DOHH2 (cell line): ENCODE measurements around the gene OR52E4.

Experiments used
- H3F3A ChIP-seq: fragments of 200-600 bp; sonication (generic), shearing (Covaris generic); 2 replicates; pipeline ENCODE4 v1.6.0; 2016; ENCODE audit warnings: antibody characterized with exemption, mild to moderate bottlenecking; ENCODE audit not compliant: control insufficient read depth, insufficient read depth
- H3K27ac ChIP-seq: fragments of 200-600 bp; sonication (generic); 2 replicates; pipeline ENCODE4 v1.5.1; 2014; ENCODE audit warnings: low read depth, mild to moderate bottlenecking, low read length, moderate library complexity
- H3K27me3 ChIP-seq: fragments of 200-600 bp; sonication (generic); 2 replicates; pipeline ENCODE4 v1.6.1; 2014; ENCODE audit warnings: mild to moderate bottlenecking, low read length, mixed read lengths; ENCODE audit not compliant: control insufficient read depth
- H3K36me3 ChIP-seq: fragments of 200-600 bp; sonication (generic); 2 replicates; pipeline ENCODE4 v1.6.1; 2014; ENCODE audit warnings: mild to moderate bottlenecking, low read length, moderate library complexity, mixed read lengths; ENCODE audit not compliant: control insufficient read depth
- H3K4me1 ChIP-seq: fragments of 200-600 bp; sonication (generic); 2 replicates; pipeline ENCODE4 v1.6.1; 2014; ENCODE audit warnings: mild to moderate bottlenecking, low read length, mixed read lengths; ENCODE audit not compliant: control insufficient read depth
- H3K4me2 ChIP-seq: fragments of 200-600 bp; sonication (generic); 2 replicates; pipeline ENCODE4 v1.6.0; 2014; ENCODE audit warnings: mild to moderate bottlenecking, low read length, moderate library complexity
- H3K4me3 ChIP-seq: fragments of 200-600 bp; sonication (generic); 2 replicates; pipeline ENCODE4 v1.5.1; 2014; ENCODE audit warnings: mild to moderate bottlenecking, low read length, mixed read lengths
- H3K79me2 ChIP-seq: fragments of 200-600 bp; sonication (generic); 2 replicates; pipeline ENCODE4 v1.6.1; 2014; ENCODE audit warnings: mild to moderate bottlenecking, low read length, mixed read lengths; ENCODE audit not compliant: control insufficient read depth
- H3K9me2 ChIP-seq: fragments of 200-600 bp; sonication (generic); replicated peaks from 2 replicates; pipeline ENCODE4 v1.6.1; 2014; ENCODE audit warnings: mild to moderate bottlenecking, low read length, mixed read lengths; ENCODE audit not compliant: control insufficient read depth
- H3K9me3 ChIP-seq: fragments of 200-600 bp; sonication (generic); 2 replicates; pipeline ENCODE4 v1.6.1; 2014; ENCODE audit warnings: antibody characterized with exemption, low read length, mixed read lengths; ENCODE audit not compliant: control insufficient read depth, insufficient read depth
- H4K20me1 ChIP-seq: fragments of 200-600 bp; sonication (generic); 2 replicates; pipeline ENCODE4 v1.6.0; 2014; ENCODE audit warnings: low read depth, mild to moderate bottlenecking, antibody characterized with exemption, low read length, moderate library complexity; ENCODE audit not compliant: control insufficient read depth, insufficient read depth
- CTCF ChIP-seq: fragments of 200-600 bp; sonication (generic); IDR thresholded peaks from one replicate; pipeline ENCODE4 v1.5.1; 2014; ENCODE audit warnings: antibody characterized with exemption, mild to moderate bottlenecking, low read depth, low read length; ENCODE audit not compliant: poor library complexity, severe bottlenecking
- EZH2phosphoT487 ChIP-seq: fragments of 200-600 bp; sonication (generic); IDR thresholded peaks from 2 replicates; pipeline ENCODE4 v1.6.1; 2017; ENCODE audit warnings: borderline replicate concordance, mild to moderate bottlenecking, antibody characterized with exemption, low read length, moderate library complexity, mixed read lengths

The OR52E4 gene

GRCh38 chr11:5847711-5848110 is 32.7 kb upstream of the OR52E4 start:
- Histone ChIP-seq H3K27me3 (no peaks in the 10 kb centered on the region), H3F3A (no peaks in the 10 kb centered on the region), H3K79me2 (no peaks in the 10 kb centered on the region), H3K27ac (no peak overlapping the region), H3K4me2 (no peak overlapping the region), H4K20me1 (no peaks in the 10 kb centered on the region), H3K4me3 (no peak overlapping the region), H3K9me3 (no peaks in the 10 kb centered on the region), H3K36me3 (no peaks in the 10 kb centered on the region), H3K9me2 (no peaks in the 10 kb centered on the region; the same call in 1 of the 2 replicates), H3K4me1 (no peaks in the 10 kb centered on the region)
- no peak for TF ChIP-seq CTCF
- TF ChIP-seq EZH2phosphoT487 = no peak

DNA sequence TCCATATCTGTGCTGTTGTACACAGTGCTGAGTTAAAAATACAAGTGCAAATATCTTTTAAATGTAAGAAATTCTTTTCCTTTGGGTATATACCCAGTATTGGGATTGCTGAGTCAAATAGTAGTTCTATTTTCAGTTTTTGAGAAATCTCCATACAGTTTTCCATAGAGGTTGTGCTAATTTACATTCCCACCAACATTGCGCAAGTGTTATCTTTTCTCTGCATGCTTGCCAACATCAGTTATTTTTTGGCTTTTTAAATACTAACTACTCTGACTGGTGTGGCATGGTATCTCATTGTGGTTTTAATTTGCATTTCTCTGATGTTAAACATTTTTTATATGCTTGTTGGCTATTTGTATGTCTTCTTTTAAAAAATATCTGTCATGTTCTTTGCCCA is 29.4 kb upstream of the OR52E4 start:
- H3K79me2 ChIP-seq = no peaks in the 10 kb centered on the region
- no peaks in the 10 kb centered on the region for H3K4me1 ChIP-seq
- no peak overlapping the region for H3K4me3 ChIP-seq
- no peaks in the 10 kb centered on the region for H4K20me1 ChIP-seq
- H3K27me3 ChIP-seq = no peaks in the 10 kb centered on the region
- H3K4me2 ChIP-seq = no peak overlapping the region
- H3K36me3 ChIP-seq = no peaks in the 10 kb centered on the region
- no peaks in the 10 kb centered on the region for H3F3A ChIP-seq
- H3K27ac ChIP-seq = no peak overlapping the region
- no peaks in the 10 kb centered on the region for H3K9me3 ChIP-seq
- TF ChIP-seq EZH2phosphoT487 (no peak), CTCF (no peak)
- H3K9me2 ChIP-seq = no peaks in the 10 kb centered on the region

DNA sequence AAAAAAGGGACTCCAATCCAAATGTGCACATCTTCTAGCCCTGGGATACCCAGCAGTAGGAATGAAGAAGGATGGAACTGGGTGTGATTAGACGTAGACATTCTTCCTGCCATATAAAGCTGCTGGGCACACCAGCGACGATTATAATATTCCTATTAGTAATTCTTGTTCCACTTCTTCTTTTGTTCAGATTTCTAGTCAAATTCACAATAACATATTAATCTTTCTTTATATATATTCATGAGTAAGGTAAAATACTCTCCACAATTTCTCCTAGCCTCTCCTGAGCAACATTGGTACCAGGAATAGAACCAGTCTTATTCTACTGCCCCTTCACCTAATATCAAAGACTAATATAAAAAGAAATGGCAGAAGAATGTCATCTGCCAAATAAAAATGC is 22.8 kb upstream of the OR52E4 start, which contains the start of gene OR52E8:
Gene OR52E8, minus strand, starts transcription at position 101 of the 400 bp plus-strand sequence. Its CDS starts 0 bp downstream, at position 101.
- Histone ChIP-seq H3K36me3 (no peaks in the 10 kb centered on the region), H3K9me2 (no peaks in the 10 kb centered on the region), H3K27me3 (no peaks in the 10 kb centered on the region), H3K4me2 (no peak within 1 kb of the TSS), H3K79me2 (no peaks in the 10 kb centered on the region), H3K9me3 (no peaks in the 10 kb centered on the region), H4K20me1 (no peaks in the 10 kb centered on the region), H3K4me1 (no peaks in the 10 kb centered on the region), H3F3A (no peaks in the 10 kb centered on the region), H3K27ac (no peak within 1 kb of the TSS), H3K4me3 (no peak within 1 kb of the TSS)
- no peak for TF ChIP-seq CTCF
- TF ChIP-seq EZH2phosphoT487 = no peak

- Histone ChIP-seq H3K27ac (no peak overlapping the region), H3K27me3 (no peaks in the 10 kb centered on the region), H3K9me3 (no peaks in the 10 kb centered on the region), H3K4me2 (no peak overlapping the region), H3K4me1 (no peaks in the 10 kb centered on the region), H3K36me3 (no peaks in the 10 kb centered on the region), H4K20me1 (no peaks in the 10 kb centered on the region), H3F3A (no peaks in the 10 kb centered on the region), H3K79me2 (no peaks in the 10 kb centered on the region), H3K4me3 (no peak overlapping the region), H3K9me2 (no peaks in the 10 kb centered on the region)
- TF ChIP-seq CTCF (no peak), EZH2phosphoT487 (no peak)
Measured at GRCh38 chr11:5865826-5866225, 14.6 kb upstream of the OR52E4 start.
